Epithelial cell of esophagus (primary cell): ENCODE measurements around the gene BMAL2.
A peak's percentile ranks its signal among the peaks of the same experiment; 100 is the strongest.

Experiments used
- DNase-seq: peaks from one replicate; pipeline ENCODE4 v3.0.0; 2010; ENCODE audit warnings: low read depth
- H3K4me3 ChIP-seq: 2 replicates; pipeline ENCODE4 v1.5.1; 2011; ENCODE audit warnings: mild to moderate bottlenecking, low read length, control low read depth
- CTCF ChIP-seq: IDR thresholded peaks from 2 replicates; pipeline ENCODE4 v1.5.1; 2011; ENCODE audit warnings: low read depth, mild to moderate bottlenecking, low read length, control low read depth, inconsistent platforms; ENCODE audit not compliant: insufficient read depth; ENCODE audit errors: missing control alignments

BMAL2 gene

GRCh38 chr12:27303139-27304111 lies 29.2 kb upstream of the BMAL2 start:
- no peak for TF ChIP-seq CTCF
- no peak overlapping the region for H3K4me3 ChIP-seq
- no peak for DNase-seq

- no peak overlapping the region for H3K4me3 ChIP-seq
- no peak for TF ChIP-seq CTCF
- DNase-seq: no peak
Observed at GRCh38 chr12:27304856-27305255, 27.8 kb upstream of the BMAL2 start.

- TF ChIP-seq CTCF: peak; percentile 15
- H3K4me3 ChIP-seq: no peak overlapping the region
- peak; percentile 41 for DNase-seq
Observed at GRCh38 chr12:27305673-27306456, 26.8 kb upstream of the BMAL2 start.

GRCh38 chr12:27309293-27309994 lies 23.2 kb upstream of the BMAL2 start:
- TF ChIP-seq CTCF: no peak
- no peak for DNase-seq
- no peak overlapping the region for H3K4me3 ChIP-seq

- no peak overlapping the region for H3K4me3 ChIP-seq
- no peak for DNase-seq
- no peak for TF ChIP-seq CTCF
Observed at GRCh38 chr12:27309995-27310315, 22.7 kb upstream of the BMAL2 start.

GRCh38 chr12:27316947-27317346 lies 15.7 kb upstream of the BMAL2 start:
- no peak overlapping the region for H3K4me3 ChIP-seq
- no peak for TF ChIP-seq CTCF
- no peak for DNase-seq
